Activated CD4-positive, CD25-positive, alpha-beta regulatory T cell treated with anti-CD3 and anti-CD28 coated beads, Interleukin-2, amount 50 U/mL, for 72 hours (primary cell): ENCODE results near the gene ST6GALNAC6.
"Not testable (repeated sequence)": the region's sequence is repeated elsewhere in the genome, so short reads cannot be mapped to it uniquely, and the experiment has no call there.

Experiments used
- DNase-seq: peaks from one replicate; pipeline ENCODE4 v3.0.0; 2021

ST6GALNAC6 gene

GRCh38 chr9:127853312-127854183 is 45.9 kb downstream of the ST6GALNAC6 start:
- DNase-seq, result no peak

DNA sequence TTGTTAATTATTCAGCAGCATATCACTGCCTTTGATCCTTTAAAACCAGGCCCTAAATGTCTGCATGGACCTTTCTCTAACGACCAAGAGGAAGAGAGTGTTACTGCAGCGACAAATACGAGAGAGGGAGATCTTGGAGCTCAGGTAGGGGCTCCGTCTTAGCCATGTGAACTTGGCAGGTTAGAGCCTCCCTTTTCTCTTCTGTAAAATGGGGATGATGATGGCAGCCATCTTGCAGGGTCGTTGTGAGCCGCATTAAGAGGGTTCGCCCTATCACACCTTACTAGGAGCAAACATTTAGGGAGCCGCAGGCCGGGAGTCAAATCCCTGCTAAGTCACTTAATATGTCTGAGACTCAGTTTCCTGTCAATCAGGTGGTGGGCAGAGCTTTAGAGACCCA is 46.6 kb downstream of the ST6GALNAC6 start:
- no peak for DNase-seq

DNA sequence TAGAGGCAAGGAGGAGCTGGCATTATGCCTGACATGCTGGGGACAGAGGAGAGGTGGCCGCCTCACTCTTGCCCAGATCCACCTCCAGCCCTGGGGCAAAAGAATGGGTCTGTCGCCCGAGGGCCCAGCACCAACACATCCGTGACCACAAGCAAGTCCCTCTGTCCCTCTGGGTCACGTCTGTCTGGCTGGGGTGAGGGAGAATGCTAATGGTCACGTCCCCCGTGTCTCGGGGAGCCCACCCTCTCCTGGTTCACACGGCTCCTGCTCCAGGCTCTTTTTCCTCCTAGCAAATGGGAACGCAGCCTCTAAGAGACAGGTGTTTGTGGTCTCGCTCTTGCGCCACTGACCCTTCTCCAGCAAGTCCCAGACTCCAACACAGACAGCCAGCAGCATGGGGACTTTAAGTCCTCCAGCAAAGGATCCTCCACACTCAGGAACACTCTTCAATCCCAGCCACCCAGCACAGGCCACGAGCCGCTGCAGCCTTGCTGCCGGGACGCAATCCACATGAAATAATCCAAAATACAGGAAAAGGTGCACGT is 49.0 kb downstream of the ST6GALNAC6 start:
- no peak for DNase-seq

DNA sequence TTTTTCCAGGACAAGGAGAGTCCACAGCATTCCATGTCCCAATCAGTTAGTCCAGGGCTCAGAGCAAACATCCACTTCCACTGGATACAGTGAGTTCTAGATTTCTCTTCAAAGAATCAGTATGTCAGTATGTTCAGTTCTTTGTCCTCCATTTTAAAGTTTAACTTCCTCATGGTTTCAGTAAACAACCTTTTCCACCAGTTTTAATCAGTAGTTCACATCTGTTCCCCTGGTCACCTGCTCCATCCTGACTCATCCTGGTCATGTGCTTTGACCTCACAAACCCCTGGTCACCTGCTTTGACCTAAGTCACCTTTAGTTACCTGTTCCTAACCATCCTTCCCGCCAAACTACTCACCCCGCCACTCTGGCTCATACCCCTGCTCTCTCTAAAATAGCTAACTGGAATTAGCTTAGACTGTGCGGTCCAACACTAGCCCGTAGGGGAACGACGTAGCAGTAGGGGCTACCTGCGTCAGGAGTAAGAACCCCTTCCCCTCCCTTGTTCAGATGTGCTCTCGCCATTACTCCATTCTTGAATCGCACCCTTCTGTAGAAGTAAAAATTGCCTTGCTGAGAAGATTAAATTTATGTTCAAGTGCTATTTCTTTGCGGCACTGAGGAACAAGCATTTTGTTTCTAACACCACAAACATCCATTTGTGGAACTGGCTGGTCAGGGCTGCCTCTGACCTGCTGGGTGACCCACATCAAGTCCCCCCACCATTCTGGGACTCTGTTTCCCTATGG is 50.5 kb downstream of the ST6GALNAC6 start:
- no peak for DNase-seq

GRCh38 chr9:127847833-127848755 is 51.3 kb downstream of the ST6GALNAC6 start:
- no peak for DNase-seq

DNA sequence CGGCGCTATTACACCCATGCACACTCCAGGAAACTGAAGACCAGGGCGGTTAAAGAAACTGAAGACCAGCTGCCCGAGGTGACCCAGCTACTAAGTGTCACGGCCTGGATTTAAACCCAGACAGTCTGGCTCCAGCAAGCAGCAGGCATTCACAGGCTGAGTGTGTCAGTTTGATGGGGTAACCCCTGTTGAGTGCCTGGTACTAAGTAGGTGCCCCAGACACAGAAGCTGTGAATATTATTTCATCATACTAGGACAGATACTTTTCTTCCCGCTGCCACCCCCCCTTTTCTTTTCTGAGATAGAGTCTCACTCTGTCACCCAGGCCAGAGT is 52.3 kb downstream of the ST6GALNAC6 start:
- DNase-seq, result no peak

DNA sequence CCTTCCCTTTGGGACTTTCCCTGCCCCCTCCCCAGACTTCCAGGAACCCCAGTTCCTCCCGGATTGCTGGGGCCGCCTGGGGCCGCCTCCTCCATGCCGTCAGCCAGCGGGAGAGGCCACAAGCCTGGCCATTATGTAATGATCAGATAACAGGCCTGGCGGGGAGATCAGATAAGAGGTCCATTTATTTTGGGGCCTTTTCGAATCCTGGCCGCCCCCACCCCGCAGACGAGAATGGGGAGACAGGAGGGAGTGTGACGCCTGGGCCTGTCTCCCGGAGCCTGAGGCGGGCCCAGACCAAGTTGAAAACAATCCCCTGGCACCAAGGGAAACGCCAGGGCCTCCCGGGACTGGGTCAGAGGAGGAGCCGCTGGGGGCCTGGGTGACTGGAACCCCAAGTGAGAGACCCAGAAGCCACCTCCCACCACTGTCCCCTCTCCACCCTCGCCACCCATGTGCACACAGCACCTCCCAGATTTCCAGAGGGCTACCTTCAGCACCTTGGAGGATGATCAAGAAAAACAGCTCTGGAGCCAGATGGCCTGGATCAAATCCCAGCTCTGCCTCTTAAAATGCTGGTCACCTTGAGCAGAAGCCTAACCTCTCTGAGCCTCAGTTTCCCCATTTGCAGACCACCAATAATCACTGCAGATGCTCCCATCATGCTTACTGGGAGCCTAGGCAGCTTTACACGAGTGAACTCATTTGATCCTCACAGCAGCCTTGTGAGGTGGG is 52.8 kb downstream of the ST6GALNAC6 start:
- no peak for DNase-seq

- not testable (repeated sequence) for DNase-seq
Measured at GRCh38 chr9:127845619-127846018, 53.8 kb downstream of the ST6GALNAC6 start.

DNA sequence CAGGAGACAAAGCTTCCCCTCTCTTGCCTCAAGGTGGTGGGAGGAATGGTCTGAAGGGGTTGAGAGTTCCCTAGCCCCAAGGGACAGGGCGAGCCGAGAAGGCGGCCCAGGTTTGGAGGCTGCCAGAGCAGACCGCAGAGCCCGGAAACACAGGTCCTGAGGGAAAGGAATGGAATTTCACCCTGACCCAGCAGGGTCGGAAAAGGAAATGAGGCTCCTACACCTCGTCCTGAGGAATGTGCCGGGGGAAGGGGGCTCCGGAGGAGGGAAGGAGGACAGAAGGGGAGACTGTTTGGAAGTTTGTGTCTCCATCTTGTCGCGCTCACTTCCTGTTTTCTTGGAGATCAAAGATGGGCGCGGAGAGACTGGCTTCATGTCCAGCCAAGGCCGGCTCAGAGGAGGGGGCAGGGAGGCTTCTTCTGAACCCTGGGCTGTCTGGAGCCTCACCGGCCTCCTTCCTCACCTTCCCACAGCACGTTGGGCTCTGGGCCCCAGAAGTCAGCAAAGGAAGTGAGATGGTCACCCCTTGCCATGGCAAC is 54.5 kb downstream of the ST6GALNAC6 start:
- no peak for DNase-seq

- DNase-seq, result no peak
Measured at GRCh38 chr9:127841087-127841835, 58.1 kb downstream of the ST6GALNAC6 start.

DNA sequence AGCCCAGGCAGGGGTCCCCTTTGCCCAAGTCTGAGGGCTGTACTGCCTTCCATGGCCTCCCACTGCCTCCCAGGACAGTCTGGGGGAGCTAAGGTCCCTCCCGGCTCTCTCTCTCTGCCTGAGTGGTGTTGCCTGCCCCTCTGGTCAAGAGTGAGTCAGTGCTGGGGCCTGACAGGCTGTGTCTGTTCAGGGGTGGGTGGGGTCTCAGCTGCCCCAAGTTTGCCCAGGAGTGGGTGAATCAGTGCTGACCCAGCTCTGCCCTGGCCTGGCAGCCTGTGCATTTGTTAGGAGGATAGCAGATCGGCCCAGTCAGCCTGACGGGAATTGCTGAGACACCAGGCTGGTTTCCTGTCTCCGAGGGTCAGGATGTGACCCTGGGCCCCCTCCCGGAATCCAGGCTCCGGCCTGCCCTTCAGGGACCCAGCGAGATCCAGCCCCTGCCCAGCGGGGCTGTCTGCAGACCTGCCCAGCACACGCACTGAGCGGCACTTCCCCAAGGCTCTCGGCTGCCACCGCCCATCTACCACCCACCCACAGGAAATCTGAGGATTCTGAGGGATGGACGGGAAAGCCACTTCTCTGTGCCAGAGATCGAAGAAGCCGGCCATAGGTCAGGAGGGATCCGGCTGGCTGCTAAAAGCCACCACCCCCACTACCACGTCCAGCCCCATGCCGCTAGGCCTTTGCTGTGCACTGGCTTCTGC is 60.9 kb downstream of the ST6GALNAC6 start:
- DNase-seq, result no peak

- no peak for DNase-seq
Measured at GRCh38 chr9:127837346-127837745, 62.1 kb downstream of the ST6GALNAC6 start.

- DNase-seq, result not testable (repeated sequence)
Measured at GRCh38 chr9:127836561-127836960, 62.8 kb downstream of the ST6GALNAC6 start.

DNA sequence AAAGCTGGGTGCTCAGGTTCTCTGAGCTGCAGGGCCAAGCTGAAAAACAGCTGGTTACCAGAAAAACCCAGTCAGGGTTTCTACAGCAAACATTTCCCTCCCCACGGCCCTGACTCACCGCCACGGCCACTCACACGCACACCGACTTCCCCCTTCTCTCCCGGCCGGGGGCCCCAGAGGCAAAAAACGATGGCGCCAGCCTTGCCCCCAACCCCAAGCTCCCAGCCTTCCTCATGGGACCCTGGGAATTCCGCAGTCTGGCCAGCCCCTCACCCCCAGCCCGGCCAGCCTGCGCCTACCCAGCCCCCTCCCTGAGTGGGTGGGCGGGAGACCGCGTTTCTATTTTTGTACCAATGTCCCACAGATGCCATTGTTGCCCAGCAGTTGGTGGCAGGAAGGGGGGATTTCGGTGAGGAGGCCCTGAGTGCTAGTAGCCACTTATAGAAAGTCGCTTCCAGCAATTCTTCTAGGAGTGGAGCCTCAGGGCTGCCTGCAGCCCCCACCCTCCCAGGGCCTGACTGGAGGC is 63.3 kb downstream of the ST6GALNAC6 start:
- no peak for DNase-seq
